Stimulated activated naive CD8-positive, alpha-beta T cell treated with anti-CD3 and anti-CD28 coated beads, Interleukin-15, amount 100 ng/mL, for 72 hours (primary cell): ENCODE results near the gene CHD3.
"Not testable (repeated sequence)": the region's sequence is repeated elsewhere in the genome, so short reads cannot be mapped to it uniquely, and the experiment has no call there.

Experiments
- ATAC-seq: fragments of 150-1000 bp; cut with Tn5 transposase; 2 replicates; pipeline ENCODE4 v1.10.0; 2021; ENCODE audit warnings: mild to moderate bottlenecking, moderate library complexity
- DNase-seq, 2 donors: peaks; one replicate each; pipeline ENCODE4 v3.0.0; 2021 to 2022
- H3K27ac Mint-ChIP-seq, 2 donors: one replicate each; pipeline ENCODE4 v1.8.0; 2022; ENCODE audit warnings: mild to moderate bottlenecking in 2 of 2, mixed read lengths in 2 of 2, moderate library complexity in 2 of 2
- H3K27me3 Mint-ChIP-seq: one replicate; pipeline ENCODE4 v1.8.0; 2022; ENCODE audit warnings: mixed read lengths
- H3K4me1 Mint-ChIP-seq: one replicate; pipeline ENCODE4 v1.8.0; 2022; ENCODE audit warnings: mild to moderate bottlenecking, mixed read lengths
- H3K4me3 Mint-ChIP-seq, 2 donors: one replicate each; pipeline ENCODE4 v1.8.0; 2022; ENCODE audit warnings: mild to moderate bottlenecking in 2 of 2, mixed read lengths in 2 of 2, moderate library complexity in 1 of 2
- H3K9me3 Mint-ChIP-seq, 2 donors: one replicate each; pipeline ENCODE4 v1.8.0; 2022; ENCODE audit warnings: mixed read lengths in 2 of 2

CHD3 gene

DNA sequence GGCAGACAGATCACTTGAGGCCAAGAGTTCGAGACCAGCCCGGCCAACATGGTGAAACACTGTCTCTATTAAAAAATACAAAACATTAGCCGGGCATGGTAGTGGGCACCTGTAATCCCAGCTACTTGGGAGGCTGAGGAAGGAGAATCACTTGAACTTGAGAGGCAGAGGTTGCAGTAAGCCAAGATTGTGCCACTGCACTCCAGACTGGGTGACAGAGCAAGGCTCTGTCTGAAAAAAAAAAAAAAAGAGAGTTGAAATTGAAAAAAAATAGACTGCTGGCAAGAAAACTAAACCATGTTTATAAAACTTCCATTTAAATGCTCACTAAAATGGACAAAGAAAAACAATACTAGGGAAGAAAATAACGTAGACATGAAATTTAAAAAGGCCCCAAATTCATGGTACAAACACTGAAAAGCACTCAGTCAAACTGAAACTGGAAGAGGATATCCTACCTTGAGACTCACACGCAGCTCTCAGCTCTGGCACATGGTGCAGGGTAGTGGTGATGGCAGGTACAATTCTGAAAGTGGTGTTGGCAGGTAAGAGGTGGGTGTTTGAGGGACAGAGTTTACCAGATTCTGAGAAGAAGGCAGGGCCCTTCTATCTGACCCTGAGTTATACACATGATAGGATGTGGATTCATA, 62.7 kb downstream of the CHD3 start:
- peak; percentile 100 for ATAC-seq
- peaks cover 38% of the 10 kb centered on the region for H3K4me1 Mint-ChIP-seq
- H3K27me3 Mint-ChIP-seq: no peaks in the 10 kb centered on the region
- peak overlapping the region; percentile 83 to 92 for H3K27ac Mint-ChIP-seq
- DNase-seq: peak; percentile 43 to 75
- no peaks in the 10 kb centered on the region for H3K9me3 Mint-ChIP-seq
- H3K4me3 Mint-ChIP-seq: peak overlapping the region; percentile 52 to 75

- not testable (repeated sequence) for H3K27me3 Mint-ChIP-seq, ATAC-seq, H3K9me3 Mint-ChIP-seq, H3K27ac Mint-ChIP-seq, DNase-seq, H3K4me3 Mint-ChIP-seq
- peaks cover 38% of the 10 kb centered on the region for H3K4me1 Mint-ChIP-seq
Observed at GRCh38 chr17:7953266-7953665, 64.7 kb downstream of the CHD3 start.

- Mint-ChIP-seq H3K27ac (peak overlapping the region in 1 of 2 donors; percentile 35), H3K27me3 (peaks cover 3% of the 10 kb centered on the region), H3K4me3 (no peak overlapping the region), H3K4me1 (peaks cover 38% of the 10 kb centered on the region), H3K9me3 (no peaks in the 10 kb centered on the region)
- no peak for ATAC-seq
- no peak for DNase-seq
Observed at GRCh38 chr17:7955414-7956227, 67.0 kb downstream of the CHD3 start.

GRCh38 chr17:7956228-7956965, 67.8 kb downstream of the CHD3 start:
- ATAC-seq (no peak), DNase-seq (no peak)
- no peak overlapping the region for H3K4me3 Mint-ChIP-seq
- H3K27ac Mint-ChIP-seq: no peak overlapping the region
- H3K9me3 Mint-ChIP-seq: no peaks in the 10 kb centered on the region
- peaks cover 33% of the 10 kb centered on the region for H3K4me1 Mint-ChIP-seq
- peaks cover 11% of the 10 kb centered on the region for H3K27me3 Mint-ChIP-seq

GRCh38 chr17:7959503-7960253, 71.1 kb downstream of the CHD3 start:
- peaks cover 8% of the 10 kb centered on the region for H3K4me1 Mint-ChIP-seq
- H3K4me3 Mint-ChIP-seq: no peak overlapping the region
- DNase-seq: no peak

GRCh38 chr17:7961421-7961820, 72.8 kb downstream of the CHD3 start:
- DNase-seq (no peak), ATAC-seq (no peak)
- H3K9me3 Mint-ChIP-seq: no peaks in the 10 kb centered on the region
- no peaks in the 10 kb centered on the region for H3K4me1 Mint-ChIP-seq
- no peak overlapping the region for H3K27ac Mint-ChIP-seq
- H3K4me3 Mint-ChIP-seq: no peak overlapping the region
- H3K27me3 Mint-ChIP-seq: peaks cover 18% of the 10 kb centered on the region

More at GRCh38 chr17:7959503-7960253, 71.1 kb downstream of the CHD3 start:
- no peak for ATAC-seq
- H3K27me3 Mint-ChIP-seq: peaks cover 18% of the 10 kb centered on the region
- no peaks in the 10 kb centered on the region for H3K9me3 Mint-ChIP-seq
- no peak overlapping the region for H3K27ac Mint-ChIP-seq
